Activated T-cell treated with anti-CD3 and anti-CD28 coated beads for 24 hours (primary cell): ENCODE measurements around the gene CACNA1C.
"Not testable (repeated sequence)": the region's sequence is repeated elsewhere in the genome, so short reads cannot be mapped to it uniquely, and the experiment has no call there.

Experiments used
- DNase-seq: peaks from one replicate; pipeline ENCODE4 v3.0.0-alpha.2; 2020; ENCODE audit warnings: low read depth

CACNA1C gene

DNA sequence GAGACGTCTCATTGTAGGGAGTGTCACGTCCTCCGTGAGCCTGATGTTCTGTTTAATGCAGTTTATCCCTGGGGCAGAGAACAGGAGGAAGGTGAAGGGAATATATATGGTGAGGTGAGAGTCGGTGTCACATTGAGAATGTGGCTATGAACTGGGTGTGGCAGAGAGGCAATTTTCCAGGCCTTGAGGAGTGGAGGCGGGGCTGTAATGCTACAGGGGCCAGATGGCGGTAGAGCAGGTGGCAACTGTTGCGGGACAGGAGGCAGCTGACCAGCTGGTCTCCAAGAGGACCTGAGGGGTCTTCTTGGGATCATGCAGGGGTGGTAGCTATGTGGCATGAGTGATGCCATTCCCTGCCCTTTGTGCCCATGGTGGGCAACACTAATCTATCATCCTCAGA lies 59.6 kb downstream of the CACNA1C start:
- no peak for DNase-seq

DNA sequence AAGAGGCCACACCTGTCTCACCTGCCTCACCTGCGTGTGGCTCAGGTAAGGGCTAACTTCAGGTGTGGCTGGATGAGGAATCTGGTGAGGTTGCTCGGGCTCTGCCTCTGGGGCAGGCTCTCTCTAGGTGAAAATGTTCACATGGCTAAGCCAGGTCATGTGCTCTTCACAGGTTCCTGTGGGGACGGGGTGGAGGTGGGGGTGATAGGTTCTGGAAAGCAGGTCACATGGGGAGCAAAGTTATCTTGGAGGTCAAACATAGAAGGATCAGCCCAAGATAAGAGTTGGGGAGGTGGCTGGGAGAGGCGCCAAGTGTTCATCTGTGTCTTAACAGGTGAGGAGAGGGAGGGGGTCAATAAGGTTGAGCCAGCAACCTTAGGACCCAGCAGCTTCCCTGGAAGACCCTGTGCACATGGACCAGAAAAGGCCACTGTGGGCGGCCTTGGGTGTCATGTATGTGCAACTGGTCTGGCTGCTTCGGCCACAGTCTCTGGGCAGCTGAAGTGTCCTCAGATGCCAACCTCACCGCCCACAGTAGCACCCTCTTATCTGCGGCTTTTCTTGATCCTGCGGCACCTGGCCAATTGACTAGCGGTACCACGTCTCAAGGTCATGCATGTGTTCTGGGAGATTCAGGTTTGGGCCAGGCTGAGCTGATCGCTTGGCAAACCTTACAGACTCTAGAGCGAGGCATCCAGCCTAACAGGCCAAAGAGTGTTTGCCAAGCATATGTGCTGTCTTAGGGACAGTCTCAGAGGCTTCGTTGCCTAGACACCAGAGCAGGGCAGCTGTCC lies 60.5 kb downstream of the CACNA1C start:
- no peak for DNase-seq

DNA sequence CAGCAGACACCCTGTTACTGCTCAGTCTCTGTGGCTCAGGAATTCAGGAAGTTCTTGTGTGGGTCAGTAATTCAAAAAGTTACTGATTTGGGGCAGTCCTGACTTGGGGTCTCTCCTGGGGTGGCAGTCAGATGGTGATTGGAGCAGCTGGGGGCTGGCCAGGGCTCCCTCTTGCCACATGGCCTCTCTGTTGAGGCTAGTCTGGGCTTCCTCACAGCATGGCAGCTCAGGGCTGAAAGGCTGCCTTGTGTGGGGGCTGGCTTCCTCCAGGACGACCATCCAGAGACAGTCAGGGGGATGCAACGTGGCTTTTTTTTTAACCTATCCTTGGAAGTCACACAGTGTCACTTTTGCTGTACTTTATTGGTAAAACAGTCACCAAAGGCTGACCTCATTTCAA lies 61.3 kb downstream of the CACNA1C start:
- no peak for DNase-seq

DNA sequence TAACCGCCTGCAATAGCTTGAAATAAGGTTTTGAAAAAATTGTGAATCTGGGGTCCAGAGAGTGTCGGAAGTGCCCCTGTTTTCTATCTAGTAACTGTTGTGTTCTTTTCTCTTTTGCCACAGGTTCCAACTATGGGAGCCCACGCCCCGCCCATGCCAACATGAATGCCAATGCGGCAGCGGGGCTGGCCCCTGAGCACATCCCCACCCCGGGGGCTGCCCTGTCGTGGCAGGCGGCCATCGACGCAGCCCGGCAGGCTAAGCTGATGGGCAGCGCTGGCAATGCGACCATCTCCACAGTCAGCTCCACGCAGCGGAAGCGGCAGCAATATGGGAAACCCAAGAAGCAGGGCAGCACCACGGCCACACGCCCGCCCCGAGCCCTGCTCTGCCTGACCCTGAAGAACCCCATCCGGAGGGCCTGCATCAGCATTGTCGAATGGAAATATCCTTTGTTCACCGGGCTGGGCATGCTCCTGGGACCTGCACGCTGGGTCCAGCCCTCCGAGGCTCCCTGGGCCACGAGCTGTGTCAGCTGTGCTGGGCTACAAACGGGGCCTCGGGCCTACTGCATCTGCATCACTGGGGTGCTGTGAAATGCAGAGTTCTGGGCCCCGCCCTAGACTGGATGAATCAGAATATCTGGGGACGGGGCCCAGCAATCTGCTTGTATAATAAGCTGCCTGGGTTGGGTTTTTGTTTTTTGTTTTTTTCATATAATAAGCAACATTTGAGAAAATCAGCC lies 62.5 kb downstream of the CACNA1C start:
- DNase-seq: no peak

DNA sequence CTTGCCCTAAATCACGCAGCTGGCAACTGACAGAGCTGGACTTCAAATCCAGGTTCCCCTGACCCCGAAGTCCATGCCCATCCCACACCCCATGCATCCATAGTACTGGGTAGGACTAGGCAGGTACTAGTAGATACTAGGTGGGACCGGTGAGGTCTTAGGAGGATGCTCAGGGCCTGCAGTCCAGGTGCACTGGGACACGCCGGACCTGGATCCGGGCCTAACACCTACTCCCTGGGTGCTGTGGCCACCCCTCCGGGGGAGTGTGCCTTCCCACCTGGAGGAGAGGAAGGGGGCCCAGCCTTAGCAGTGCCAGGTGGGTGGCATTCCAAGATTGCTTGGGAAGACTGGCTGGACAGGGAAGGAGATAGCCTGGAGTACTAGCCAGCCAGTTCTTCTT lies 64.8 kb downstream of the CACNA1C start:
- no peak for DNase-seq

DNA sequence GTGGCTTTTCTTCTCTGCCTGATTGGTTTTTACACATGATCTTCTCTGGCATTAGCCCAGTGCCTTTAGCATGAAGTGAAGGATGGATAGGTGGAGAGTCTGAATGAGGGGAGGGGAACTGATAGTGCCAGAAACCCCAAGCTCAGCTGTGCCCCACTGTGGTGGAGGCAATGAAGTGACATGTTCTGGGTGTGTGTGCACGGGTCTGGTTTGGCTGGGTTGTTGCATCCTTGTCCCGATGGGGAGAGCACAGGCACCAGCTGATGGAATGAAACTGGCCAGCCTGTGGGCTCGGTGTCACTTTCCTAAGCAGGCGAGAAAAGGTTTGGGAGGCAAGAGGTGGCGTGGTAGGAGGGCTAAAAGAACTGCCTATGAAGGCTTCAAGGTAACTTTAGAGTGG lies 65.3 kb downstream of the CACNA1C start:
- DNase-seq: no peak

DNA sequence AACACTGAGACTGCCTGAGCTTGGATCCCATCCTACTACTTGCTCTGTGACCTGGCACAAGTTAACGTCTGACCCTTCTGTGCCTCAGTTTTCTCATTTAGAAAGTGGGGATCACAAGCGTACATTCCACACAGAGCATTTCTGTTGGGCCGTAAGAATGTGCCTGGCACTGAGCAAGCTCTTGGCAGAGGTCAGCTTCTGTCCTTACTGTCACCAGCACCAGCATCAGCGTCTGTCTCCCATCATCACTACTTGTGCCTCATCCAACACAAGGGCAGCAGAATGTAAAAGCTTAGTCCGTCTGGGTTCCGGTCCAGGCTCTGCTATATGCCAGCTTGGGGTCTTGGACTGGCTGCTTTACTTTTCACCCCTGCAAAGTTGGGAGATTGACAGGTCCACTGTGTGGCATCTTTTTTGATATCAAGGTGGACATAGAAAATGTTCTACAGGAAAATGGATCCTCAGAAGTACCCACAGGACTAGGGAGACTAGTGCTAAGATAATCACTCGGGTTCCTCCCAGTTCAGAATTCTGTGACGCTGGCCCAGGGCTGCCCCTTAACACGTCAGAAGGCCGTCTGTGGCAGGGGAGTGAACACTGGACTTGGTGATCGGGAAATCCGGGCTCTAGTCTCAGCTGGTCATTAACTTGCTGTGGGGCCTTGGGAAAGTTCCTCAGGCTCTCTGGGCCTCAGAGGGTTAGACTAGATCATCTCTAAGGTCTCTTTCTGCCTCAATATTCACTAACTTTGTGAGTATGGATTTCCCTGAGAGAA lies 65.9 kb downstream of the CACNA1C start:
- no peak for DNase-seq

DNA sequence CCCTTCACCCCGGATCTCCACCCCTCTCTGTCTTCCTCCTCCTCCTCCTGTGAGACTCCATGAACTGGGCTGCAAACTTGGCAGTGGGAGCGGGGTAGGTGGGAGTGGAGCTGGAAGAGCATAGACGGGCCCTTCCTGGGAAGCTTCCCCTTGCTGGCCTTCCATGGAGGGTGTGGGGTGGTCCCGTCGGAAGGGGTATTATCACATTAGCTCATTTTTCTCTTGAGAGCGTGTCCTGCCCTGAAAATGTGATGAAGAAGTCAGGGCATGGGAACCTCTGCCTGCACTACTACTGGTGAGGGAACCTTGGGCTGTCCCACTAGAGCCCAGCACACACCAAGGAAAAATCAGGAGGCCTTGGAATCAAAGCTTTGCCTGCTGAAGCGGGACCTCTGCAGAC lies 66.5 kb downstream of the CACNA1C start:
- no peak for DNase-seq

DNA sequence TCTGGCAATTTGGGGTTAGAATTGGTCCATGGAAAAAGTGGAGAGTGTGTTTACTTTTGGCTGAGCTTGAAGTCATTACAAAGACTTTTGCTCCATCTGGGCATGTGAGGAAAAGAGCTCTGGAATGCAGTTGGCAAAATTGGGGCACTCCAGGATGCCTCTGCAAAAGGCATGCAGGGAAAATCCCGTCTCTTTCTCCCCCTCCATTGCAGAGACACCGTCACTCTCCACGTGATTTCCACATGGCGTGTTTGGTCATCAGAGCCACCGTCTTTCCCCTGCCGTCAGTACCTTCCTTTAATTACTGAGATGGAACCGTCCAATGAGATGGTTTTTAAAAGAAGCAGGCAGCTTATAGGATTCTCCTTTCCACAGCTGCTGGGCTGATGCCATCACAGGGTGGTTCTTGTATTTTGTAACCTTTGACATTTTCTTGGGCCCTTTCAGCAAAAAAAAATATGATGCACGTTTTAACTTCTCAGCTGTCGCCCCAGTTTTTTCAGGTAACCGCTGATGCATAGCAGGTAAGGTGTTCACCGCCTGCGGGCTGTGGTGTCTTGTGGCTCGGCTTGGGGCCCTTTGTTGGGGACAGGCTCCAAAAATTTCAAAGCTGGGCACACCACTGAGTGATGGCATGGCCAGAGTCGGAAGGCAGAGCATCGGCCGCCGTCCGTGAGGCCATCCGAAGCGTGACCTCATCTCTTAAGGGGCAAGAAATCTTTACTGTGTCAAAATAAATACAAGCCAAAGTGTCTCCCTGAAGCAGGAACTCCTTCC lies 68.4 kb downstream of the CACNA1C start:
- DNase-seq: no peak

DNA sequence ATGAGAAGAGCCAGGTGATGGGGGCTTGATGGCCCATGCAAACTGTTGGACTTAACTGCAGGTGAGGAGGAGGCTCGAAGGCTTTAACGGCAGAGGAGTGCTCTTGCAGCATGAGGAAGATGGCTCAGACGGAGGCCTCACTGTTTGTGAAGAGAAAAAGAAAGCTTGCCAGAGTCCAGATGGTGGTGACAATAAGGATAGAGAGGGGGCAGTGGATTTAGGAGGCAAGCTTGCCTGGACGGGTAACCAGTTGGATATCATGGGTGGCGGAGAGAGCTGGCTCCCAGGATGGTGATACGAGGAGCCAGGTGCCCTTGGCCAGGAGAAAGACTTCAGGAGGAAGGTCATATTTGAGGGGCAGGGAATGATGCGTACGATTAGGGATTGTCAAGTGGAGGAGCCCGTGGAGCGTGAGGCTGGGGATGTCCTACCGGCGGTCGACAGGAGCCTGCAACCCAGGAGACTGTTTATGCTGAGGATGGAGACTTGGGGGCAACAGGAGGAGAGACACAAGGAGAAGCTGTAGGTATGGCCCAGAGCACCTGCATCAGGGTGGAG lies 71.8 kb downstream of the CACNA1C start:
- no peak for DNase-seq

DNA sequence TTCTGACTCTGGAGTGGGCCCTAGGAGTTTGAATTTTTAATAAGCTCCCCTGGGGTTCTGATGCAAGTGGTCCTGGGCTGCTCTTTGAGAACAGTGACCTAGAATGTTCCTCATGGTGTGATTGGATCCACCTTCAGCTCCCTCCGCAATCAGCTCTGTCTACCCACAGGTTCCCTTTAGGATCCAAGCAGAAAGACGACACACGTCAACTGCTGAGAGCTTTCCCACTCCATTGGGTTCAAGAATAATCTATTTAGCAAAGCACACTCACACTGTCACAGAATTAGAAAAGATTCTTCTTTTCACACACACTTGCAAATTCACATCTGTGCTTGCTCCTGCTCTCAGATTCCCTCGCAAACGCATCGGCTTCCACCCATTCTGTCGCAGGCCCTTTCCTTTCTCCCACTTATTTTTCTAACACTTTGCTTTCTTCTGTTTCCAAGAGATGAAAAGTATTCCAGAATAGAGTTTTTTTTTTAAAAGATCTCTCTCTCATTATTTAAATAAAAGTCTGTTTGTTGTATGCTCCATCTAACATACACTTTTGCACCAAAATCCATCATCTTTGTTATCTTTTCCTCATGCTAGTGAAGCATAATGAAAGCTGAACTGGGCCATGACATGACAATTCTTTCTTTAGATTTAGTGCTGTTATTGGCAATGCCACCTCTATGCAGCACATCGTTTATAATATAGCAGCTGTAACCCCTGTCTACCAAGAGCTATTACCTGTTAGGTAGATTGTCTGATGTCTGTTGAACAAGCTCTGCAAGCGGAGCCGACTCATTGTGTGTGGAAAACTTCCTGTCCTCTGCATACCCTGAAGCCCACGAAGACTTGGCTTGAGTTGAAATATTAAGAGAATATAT lies 73.1 kb downstream of the CACNA1C start:
- DNase-seq: no peak

DNA sequence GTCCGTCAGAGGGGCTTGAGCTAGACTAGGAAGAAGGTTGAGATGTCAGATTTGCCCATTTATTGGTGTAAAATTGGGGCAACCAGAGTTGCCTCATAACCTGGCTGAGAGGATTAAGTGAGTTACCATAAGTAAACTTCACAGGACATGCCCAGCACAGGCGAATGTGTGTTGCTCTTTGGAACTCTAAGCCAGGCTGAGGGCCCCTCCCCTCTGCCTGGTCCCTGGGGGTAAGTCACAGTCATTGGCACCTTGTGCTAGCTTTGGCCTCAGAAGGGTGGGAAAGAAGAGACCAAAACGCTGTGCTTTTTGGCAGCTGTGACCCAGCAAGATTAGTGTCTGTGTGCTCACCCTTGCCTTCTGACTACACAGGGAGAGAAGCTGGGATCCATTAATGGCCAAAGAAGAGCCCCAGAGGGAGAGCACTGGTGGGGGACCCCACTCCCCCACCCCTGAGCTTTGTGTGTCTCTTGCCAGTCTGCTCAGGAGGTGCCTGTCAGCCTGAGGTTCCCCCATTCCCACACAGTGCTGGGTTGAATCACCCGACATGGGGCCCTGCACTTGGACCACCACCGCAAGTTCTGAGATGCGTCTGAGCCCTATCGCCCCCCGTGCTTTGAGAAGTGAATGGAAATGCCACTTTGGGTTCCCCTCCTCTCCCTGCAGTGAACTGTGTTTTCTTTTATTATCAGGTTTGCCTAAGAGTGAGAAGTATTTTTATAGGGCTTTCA lies 74.1 kb downstream of the CACNA1C start:
- no peak for DNase-seq

DNA sequence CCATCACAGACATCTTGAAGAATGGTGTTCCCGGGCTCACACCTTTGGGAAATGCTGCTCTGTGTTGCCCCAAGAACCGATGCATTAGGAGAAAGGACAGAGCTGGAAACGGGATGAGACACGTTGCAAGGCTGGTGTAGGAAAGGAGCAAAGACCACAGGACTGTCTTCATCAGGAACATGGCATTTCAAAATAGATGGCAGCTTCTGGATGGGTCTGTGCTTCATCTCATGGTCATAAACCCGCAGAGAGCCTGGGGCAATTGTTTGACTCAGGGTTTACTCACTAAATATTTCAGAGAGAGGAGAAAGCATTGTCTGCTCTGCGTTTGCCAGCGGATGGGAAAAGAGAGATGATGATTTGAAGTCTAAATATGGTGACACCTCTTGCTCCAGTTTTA lies 76.3 kb downstream of the CACNA1C start:
- DNase-seq: no peak

DNA sequence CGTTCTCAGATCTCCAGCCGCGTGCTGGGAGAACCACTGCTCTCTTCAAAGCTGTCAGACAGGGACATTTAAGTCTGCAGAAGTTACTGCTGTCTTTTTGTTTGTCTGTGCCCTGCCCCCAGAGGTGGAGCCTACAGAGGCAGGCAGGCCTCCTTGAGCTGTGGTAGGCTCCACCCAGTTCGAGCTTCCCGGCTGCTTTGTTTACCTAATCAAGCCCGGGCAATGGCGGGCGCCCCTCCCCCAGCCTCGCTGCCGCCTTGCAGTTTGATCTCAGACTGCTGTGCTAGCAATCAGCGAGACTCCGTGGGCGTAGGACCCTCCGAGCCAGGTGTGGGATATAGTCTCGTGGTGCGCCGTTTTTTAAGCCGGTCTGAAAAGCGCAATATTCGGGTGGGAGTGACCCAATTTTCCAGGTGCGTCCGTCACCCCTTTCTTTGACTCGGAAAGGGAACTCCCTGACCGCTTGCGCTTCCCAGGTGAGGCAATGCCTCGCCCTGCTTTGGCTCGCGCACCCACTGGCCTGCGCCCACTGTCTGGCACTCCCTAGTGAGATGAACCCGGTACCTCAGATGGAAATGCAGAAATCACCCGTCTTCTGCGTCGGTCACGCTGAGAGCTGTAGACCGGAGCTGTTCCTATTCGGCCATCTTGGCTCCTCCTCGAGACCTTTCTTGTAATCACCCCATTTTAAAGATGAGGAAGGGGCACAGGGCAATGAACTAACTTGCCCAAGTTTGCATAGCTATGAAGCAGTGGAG lies 83.1 kb downstream of the CACNA1C start:
- DNase-seq: not testable (repeated sequence)

DNA sequence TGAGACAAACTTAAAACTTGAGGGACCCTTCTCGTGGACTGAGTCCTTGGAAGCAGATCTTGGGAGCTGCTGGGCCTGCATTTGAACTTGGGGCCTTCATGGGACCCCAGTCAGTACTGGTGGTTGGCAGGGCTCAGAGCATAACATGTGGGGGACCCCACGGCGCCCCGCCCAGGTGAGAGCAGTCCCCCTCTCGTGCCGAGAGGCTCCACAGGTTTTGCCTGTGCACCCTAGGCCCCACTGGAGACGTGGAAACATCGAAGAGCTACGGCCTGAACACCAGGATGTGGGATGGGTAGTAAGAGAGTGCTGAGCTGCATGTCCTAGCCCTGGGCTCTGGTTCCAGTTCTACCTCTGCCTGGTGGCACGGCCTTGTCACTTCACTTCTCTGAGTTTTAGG lies 84.1 kb downstream of the CACNA1C start:
- DNase-seq: no peak

DNA sequence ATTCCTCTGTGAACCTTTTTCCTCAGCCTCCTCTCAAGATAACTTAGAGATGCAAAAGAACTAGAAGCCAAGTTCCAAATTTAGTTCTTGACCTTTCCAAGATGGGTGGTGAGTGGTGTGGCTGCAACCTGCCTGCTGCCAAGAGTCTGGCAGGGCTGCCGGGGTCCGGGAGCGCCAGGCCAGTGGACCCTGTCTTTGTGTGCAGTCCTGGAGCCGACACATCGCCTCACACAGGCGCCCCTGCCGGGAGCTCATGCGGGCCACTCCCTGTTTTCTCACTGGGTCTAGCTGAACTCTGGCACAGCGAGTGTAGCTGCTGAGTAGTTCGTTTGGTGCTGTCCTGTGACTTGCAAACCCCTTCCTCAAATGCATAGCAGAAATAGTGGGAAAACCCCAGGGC lies 84.9 kb downstream of the CACNA1C start:
- DNase-seq: no peak

DNA sequence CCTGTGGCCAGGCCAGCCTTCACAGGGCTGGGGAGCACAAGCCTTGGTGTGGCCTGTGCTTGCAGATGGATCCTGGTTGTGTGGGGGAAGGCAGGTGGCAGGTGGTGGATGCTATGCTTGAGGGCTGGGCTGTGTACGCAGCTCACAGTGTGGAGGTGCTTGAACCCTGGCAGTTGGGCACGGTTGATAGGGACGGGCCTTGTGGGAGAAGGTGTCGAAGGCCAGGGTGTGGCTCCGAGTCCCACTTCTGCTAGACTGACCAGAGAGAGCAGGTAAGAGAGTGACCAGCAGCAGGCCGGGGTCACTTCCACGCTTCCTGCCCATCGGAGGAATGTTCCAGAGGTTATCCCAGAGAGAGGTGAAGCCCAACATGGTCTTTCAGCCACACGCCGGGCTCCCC lies 85.5 kb downstream of the CACNA1C start:
- no peak for DNase-seq

DNA sequence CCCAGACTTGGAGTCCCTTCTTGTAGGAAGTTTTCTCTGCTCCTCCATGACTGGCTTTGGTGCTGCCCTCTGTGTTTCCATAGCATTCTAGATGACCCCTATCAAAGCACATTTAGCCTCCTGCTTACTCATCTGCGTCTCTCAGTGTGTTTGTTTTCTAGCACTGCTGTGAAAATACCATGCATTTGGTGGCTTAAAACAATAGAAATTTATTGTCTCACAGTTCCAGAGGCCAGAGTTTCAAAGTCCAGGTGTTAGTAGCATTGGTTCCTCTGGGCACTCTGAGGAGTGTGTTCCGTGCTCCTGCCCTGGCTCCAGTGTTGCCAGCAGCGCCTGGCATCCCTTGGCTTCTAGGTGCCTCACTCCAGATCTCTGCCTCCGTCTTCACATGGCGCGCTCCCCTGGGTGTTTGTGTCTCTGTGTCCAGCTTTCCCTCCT lies 86.1 kb downstream of the CACNA1C start:
- DNase-seq: no peak

DNA sequence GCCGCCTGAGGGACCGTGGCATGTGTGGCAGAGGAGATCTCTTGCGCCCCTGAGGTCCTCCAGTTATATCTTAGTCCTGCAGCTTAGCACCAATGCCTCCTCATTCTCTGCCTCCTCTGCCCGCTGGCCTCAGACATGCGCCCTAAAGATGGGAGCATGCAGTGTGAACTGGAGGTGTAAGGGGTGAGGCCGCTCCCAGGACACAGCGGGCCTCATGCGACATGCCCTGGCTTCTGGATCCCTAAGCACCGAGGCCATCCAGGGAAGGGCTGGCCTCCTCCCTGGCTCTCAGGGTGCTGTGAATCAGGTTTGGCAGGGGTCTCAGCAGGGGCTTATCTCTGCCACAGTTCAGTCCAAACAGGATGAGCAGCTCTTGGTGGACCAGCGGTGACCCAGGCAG lies 86.9 kb downstream of the CACNA1C start:
- DNase-seq: no peak
